Osteoblast (primary cell): ENCODE results near the gene BRD7. TPM values are rescaled to one million over a fixed set of nuclear protein-coding genes. Genes with fewer than 3 reads are reported as not detected.

Experiments
- DNase-seq: peaks from one replicate; pipeline ENCODE4 v3.0.0; 2011; ENCODE audit warnings: low spot score, mixed read lengths; ENCODE audit not compliant: insufficient read length; ENCODE audit errors: missing footprints
- H2AFZ ChIP-seq: 2 replicates; pipeline ENCODE4 v1.6.0; 2011; ENCODE audit warnings: mild to moderate bottlenecking, low read length
- H3K27ac ChIP-seq: 2 replicates; pipeline ENCODE4 v1.5.1; 2011; ENCODE audit warnings: mild to moderate bottlenecking, low read depth, low read length, moderate library complexity
- H3K27me3 ChIP-seq: 2 replicates; pipeline ENCODE4 v1.6.0; 2012; ENCODE audit warnings: mild to moderate bottlenecking, control low read depth, inconsistent platforms, low read length, moderate library complexity; ENCODE audit not compliant: insufficient read depth
- H3K36me3 ChIP-seq: 2 replicates; pipeline ENCODE4 v1.5.1; 2011; ENCODE audit warnings: mild to moderate bottlenecking, low read length, control low read depth, moderate library complexity; ENCODE audit not compliant: insufficient read depth
- H3K4me1 ChIP-seq: 2 replicates; pipeline ENCODE4 v1.5.1; 2011; ENCODE audit warnings: mild to moderate bottlenecking, low read length, control low read depth, moderate library complexity; ENCODE audit not compliant: insufficient read depth
- H3K4me2 ChIP-seq: 2 replicates; pipeline ENCODE4 v1.6.0; 2011; ENCODE audit warnings: mild to moderate bottlenecking, low read length; ENCODE audit not compliant: insufficient read depth
- H3K4me3 ChIP-seq: fragments of 200-600 bp; sonication (generic); 3 replicates; pipeline ENCODE4 v1.5.1; 2012; ENCODE audit warnings: mild to moderate bottlenecking, low read length, inconsistent platforms; ENCODE audit not compliant: insufficient read depth
- H3K79me2 ChIP-seq: 2 replicates; pipeline ENCODE4 v1.6.0; 2012; ENCODE audit warnings: mild to moderate bottlenecking, low read length, control low read depth, inconsistent platforms; ENCODE audit not compliant: insufficient read depth
- H3K9me3 ChIP-seq: 2 replicates; pipeline ENCODE4 v1.5.1; 2011; ENCODE audit warnings: low read depth, low read length, control low read depth
- H4K20me1 ChIP-seq: 2 replicates; pipeline ENCODE4 v1.6.0; 2012; ENCODE audit warnings: mild to moderate bottlenecking, low read length, control low read depth; ENCODE audit not compliant: insufficient read depth
- CTCF ChIP-seq: IDR thresholded peaks from 2 replicates; pipeline ENCODE4 v1.5.1; 2011; ENCODE audit warnings: mild to moderate bottlenecking, low read depth, low read length, moderate library complexity; ENCODE audit errors: extremely low read depth
- total RNA-seq: library from RNA; depleted of rRNA; stranded (reverse); fragments of >200 nt; gene quantifications from 2 replicates; pipeline ENCODE4 v1.2.3, GENCODE V29; 2012

Gene BRD7
- total RNA-seq, 1 donor, result 22.8 TPM

- Histone ChIP-seq H3K9me3 (no peaks in the 10 kb centered on the region), H3K4me3 (no peak overlapping the region), H3K79me2 (peaks cover 87% of the 10 kb centered on the region), H4K20me1 (peaks cover 63% of the 10 kb centered on the region), H3K27ac (no peak overlapping the region), H3K4me1 (peaks cover 18% of the 10 kb centered on the region), H2AFZ (no peak overlapping the region), H3K4me2 (no peak overlapping the region), H3K27me3 (no peaks in the 10 kb centered on the region), H3K36me3 (no peaks in the 10 kb centered on the region)
- DNase-seq, result no peak
- no peak for TF ChIP-seq CTCF
Measured at GRCh38 chr16:50280932-50281331, 87.9 kb downstream of the BRD7 start.

GRCh38 chr16:50279504-50279865, 89.3 kb downstream of the BRD7 start:
- Histone ChIP-seq H2AFZ (no peak overlapping the region), H3K27ac (no peak overlapping the region), H3K4me3 (no peak overlapping the region), H3K79me2 (peaks cover 87% of the 10 kb centered on the region), H3K4me1 (peaks cover 12% of the 10 kb centered on the region), H3K4me2 (no peak overlapping the region), H3K36me3 (no peaks in the 10 kb centered on the region), H4K20me1 (peaks cover 62% of the 10 kb centered on the region), H3K27me3 (no peaks in the 10 kb centered on the region), H3K9me3 (no peaks in the 10 kb centered on the region)
- peak; percentile 71 for DNase-seq
- TF ChIP-seq CTCF, result no peak

GRCh38 chr16:50278251-50278650, 90.5 kb downstream of the BRD7 start:
- Histone ChIP-seq H3K4me3 (no peak overlapping the region), H3K4me1 (peaks cover 12% of the 10 kb centered on the region), H4K20me1 (peaks cover 58% of the 10 kb centered on the region), H3K79me2 (peaks cover 85% of the 10 kb centered on the region), H3K36me3 (no peaks in the 10 kb centered on the region), H2AFZ (no peak overlapping the region), H3K9me3 (no peaks in the 10 kb centered on the region), H3K27me3 (no peaks in the 10 kb centered on the region), H3K27ac (no peak overlapping the region), H3K4me2 (no peak overlapping the region)
- no peak for TF ChIP-seq CTCF
- no peak for DNase-seq

- H2AFZ ChIP-seq, result no peak overlapping the region
- H3K27ac ChIP-seq, result no peak overlapping the region
- H3K9me3 ChIP-seq, result no peaks in the 10 kb centered on the region
- TF ChIP-seq CTCF, result no peak
- DNase-seq, result peak; percentile 30
- H3K27me3 ChIP-seq, result no peaks in the 10 kb centered on the region
- H3K4me2 ChIP-seq, result no peak overlapping the region
- H4K20me1 ChIP-seq, result peaks cover 61% of the 10 kb centered on the region
- H3K4me1 ChIP-seq, result peaks cover 8% of the 10 kb centered on the region
- peaks cover 86% of the 10 kb centered on the region for H3K79me2 ChIP-seq
- no peaks in the 10 kb centered on the region for H3K36me3 ChIP-seq
- no peak overlapping the region for H3K4me3 ChIP-seq
Measured at GRCh38 chr16:50276801-50277555, 91.8 kb downstream of the BRD7 start.
